ENCODE measurements around the gene ARHGAP27. TPM values are rescaled to one million over a fixed set of nuclear protein-coding genes. Genes with fewer than 3 reads are reported as not detected.

The ARHGAP27 gene
- total RNA-seq, 2 experiments from 2014 or later = 55.5 to 56.8 TPM

DNA sequence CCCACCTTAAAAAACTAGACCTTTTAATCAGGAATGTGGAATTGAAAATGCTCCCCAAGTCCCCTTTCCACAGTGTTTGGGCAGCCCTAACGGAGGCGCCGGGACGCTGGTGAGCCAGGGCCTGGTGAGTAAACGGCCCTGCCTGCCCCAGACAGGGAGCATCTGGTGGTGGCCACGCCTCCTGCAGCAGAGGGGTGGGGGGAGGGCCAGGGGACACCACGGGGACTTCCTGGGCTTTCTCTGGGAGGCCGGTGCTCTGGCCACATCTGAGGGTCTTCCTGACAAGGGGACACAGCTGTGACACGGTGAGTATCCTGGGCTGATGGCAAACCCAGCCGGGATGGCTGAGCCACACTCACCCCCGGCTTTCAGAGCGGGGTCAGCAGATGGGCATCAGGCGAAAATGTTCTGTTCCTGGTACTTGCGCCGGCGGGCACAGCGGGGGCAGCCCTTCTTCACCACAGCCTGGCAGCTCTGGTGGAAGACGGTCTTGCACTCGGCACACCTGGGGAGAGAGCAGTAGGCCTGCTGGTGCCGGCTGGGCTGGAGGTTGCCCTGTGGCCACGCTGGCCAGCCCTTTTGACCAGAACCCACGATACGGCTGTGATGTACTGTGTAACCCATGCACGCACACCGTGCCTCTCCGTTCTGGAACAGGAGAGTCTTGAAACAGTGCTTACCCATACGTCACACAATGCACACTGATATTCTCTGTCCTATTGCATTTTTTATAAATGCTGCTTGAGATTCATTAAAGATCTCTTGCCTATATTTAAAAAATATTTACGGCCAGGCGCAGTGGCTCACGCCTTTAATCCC, 5.0 kb upstream of the ARHGAP27 start:
- Histone ChIP-seq H3K79me2 (ENCODE audit: insufficient read depth, low read depth, low read length) (no peaks in the 10 kb centered on the region), H2AFZ (ENCODE audit: low read length) (no peak overlapping the region), H3K4me2 (ENCODE audit: low read length) (no peak overlapping the region), H3K9me2 (ENCODE audit: insufficient read depth, low read length) (no peaks in the 10 kb centered on the region), H3K36me3 (ENCODE audit: insufficient read depth, low read length) (no peaks in the 10 kb centered on the region), H3K4me3 (ENCODE audit: low read depth, low read length, poor library complexity, severe bottlenecking) (no peak overlapping the region), H4K20me1 (ENCODE audit: insufficient read depth, low read length) (no peaks in the 10 kb centered on the region), H3K9me3 (ENCODE audit: low read length) (no peaks in the 10 kb centered on the region), H3K27ac (ENCODE audit: low read depth, low read length, poor library complexity, severe bottlenecking) (no peak overlapping the region), H3K4me1 (ENCODE audit: insufficient read depth, low read length, poor library complexity, severe bottlenecking) (peaks cover 27% of the 10 kb centered on the region)
- BruUV-seq (replicated peaks) = no TSS peak
- no peak for DNase-seq (ENCODE audit: low spot score)
- TF ChIP-seq, protein P1, sequence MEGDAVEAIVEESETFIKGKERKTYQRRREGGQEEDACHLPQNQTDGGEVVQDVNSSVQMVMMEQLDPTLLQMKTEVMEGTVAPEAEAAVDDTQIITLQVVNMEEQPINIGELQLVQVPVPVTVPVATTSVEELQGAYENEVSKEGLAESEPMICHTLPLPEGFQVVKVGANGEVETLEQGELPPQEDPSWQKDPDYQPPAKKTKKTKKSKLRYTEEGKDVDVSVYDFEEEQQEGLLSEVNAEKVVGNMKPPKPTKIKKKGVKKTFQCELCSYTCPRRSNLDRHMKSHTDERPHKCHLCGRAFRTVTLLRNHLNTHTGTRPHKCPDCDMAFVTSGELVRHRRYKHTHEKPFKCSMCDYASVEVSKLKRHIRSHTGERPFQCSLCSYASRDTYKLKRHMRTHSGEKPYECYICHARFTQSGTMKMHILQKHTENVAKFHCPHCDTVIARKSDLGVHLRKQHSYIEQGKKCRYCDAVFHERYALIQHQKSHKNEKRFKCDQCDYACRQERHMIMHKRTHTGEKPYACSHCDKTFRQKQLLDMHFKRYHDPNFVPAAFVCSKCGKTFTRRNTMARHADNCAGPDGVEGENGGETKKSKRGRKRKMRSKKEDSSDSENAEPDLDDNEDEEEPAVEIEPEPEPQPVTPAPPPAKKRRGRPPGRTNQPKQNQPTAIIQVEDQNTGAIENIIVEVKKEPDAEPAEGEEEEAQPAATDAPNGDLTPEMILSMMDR (conservative IDR thresholded peaks at IDR 0.05; ENCODE audit: low read length) = no peak
- no peak for TF ChIP-seq EZH2phosphoT487 (IDR thresholded peaks at IDR 0.05; ENCODE audit: borderline replicate concordance, low read depth, low read length)
- ChIA-PET CTCF (ENCODE audit: unreplicated experiment) (no interaction called here), POLR2A (no interaction called here)
- intact Hi-C loops (cut with micrococcal nuclease; ENCODE audit: unreplicated experiment) = no loop called here

DNA sequence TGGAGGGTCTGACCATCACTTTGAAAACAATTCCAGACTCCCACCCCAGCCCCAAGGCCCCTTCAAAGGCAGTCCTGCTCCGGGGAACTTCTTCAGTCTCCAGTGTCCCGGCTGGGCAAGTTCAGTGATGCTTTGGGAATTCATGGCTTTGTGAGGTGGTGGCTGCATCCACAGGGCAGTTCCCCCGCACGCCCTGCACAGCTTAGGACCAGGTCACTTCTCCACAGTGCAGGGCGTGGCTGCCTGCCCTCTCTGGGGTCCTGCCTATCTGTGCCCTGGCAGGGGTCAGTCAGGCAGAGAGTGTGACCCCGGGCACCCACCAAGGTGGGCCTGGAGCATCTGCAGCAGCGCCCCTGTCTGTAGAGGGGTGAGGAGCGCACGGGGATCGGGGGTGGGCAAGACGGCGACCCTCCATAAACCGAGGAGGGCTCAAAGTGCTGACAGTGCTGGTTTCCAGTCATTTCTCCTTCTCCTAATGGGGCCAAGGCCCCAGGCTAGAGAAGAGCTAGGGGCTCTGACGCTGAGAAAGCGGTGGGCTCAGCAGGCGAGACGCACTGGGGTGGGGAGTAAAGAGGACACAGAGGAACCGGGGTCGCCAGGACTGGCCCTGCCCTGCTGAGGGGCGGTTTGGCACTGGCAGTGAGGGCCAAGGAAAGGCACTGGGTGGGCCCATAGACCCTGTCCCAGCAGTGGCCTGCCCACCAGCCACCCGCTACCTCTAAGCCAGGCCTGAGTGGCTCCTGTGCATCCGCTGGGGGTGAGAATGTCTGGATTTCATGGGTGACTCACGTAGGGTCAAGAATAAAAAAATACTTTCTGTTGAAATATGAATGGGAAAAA, 4.2 kb upstream of the ARHGAP27 start:
- POLR2A ChIA-PET = no interaction called here

More for the DNA sequence above, 4.2 kb upstream of the ARHGAP27 start:
- no peak overlapping the region for H2AFZ ChIP-seq (ENCODE audit: low read length)
- H3K27ac ChIP-seq (ENCODE audit: low read depth, low read length, poor library complexity, severe bottlenecking) = no peak overlapping the region
- H3K4me3 ChIP-seq (ENCODE audit: low read depth, low read length, poor library complexity, severe bottlenecking) = no peak overlapping the region
- H3K79me2 ChIP-seq (ENCODE audit: insufficient read depth, low read depth, low read length) = no peaks in the 10 kb centered on the region
- BruUV-seq (replicated peaks) = no TSS peak
- H4K20me1 ChIP-seq (ENCODE audit: insufficient read depth, low read length) = no peaks in the 10 kb centered on the region
- TF ChIP-seq, protein P1 (conservative IDR thresholded peaks at IDR 0.05; ENCODE audit: low read length) = no peak
- no peak for TF ChIP-seq EZH2phosphoT487 (IDR thresholded peaks at IDR 0.05; ENCODE audit: borderline replicate concordance, low read depth, low read length)
- no peak overlapping the region for H3K4me2 ChIP-seq (ENCODE audit: low read length)
- DNase-seq (ENCODE audit: low spot score) = no peak
- H3K9me2 ChIP-seq (ENCODE audit: insufficient read depth, low read length) = no peaks in the 10 kb centered on the region
- CTCF ChIA-PET (ENCODE audit: unreplicated experiment) = no interaction called here
- no peaks in the 10 kb centered on the region for H3K9me3 ChIP-seq (ENCODE audit: low read length)
- no peaks in the 10 kb centered on the region for H3K36me3 ChIP-seq (ENCODE audit: insufficient read depth, low read length)
- intact Hi-C loops (cut with micrococcal nuclease; ENCODE audit: unreplicated experiment) = no loop called here
- H3K4me1 ChIP-seq (ENCODE audit: insufficient read depth, low read length, poor library complexity, severe bottlenecking) = peaks cover 30% of the 10 kb centered on the region

All from OCI-LY7 (cell line).